HepG2 (cell line): ENCODE data around the gene GUSB. TPM values are rescaled to one million over a fixed set of nuclear protein-coding genes. Genes with fewer than 3 reads are reported as not detected.
A peak's percentile ranks its signal among the peaks of the same experiment; 100 is the strongest.

Source experiments
- ATAC-seq: fragments of 200-7000 bp; cut with Tn5 transposase; 3 replicates; pipeline ENCODE4 v1.9.1; 2020; ENCODE audit warnings: mild to moderate bottlenecking, moderate library complexity
- BruUV-seq: library from RNA; stranded (reverse); fragments of 400-500 nt; replicated peaks from 2 replicates; lab custom pipeline; 2021; lab: Mats Ljungman, UMichigan
- CTCF ChIA-PET: fragments of 300-600 bp; formaldehyde crosslinking; extraction: SDS; loops from one replicate; lab custom pipeline; 2021; ENCODE audit warnings: low total read pairs, inconsistent platforms, low intra/inter-chr PET ratio; lab: Yijun Ruan, JAX
- POLR2A ChIA-PET: fragments of 350-600 bp; sonication (Branson Sonifier 250); formaldehyde crosslinking; loops from one replicate; lab custom pipeline; 2020; ENCODE audit warnings: antibody characterized with exemption, inconsistent platforms; lab: Yijun Ruan, JAX
- DNase-seq: peaks from one replicate; pipeline ENCODE4 v3.0.0-alpha.2; 2015; ENCODE audit warnings: low spot score
- FAIRE-seq: peaks from 3 replicates; lab custom pipeline; 2011; peaks lifted over from hg19 to GRCh38; lab: Jason Lieb, UNC
- H2AFZ ChIP-seq: one replicate; pipeline ENCODE4 v1.6.1; 2011; ENCODE audit warnings: low read length, inconsistent platforms
- H3K27ac ChIP-seq: fragments of 300-600 bp; 3 replicates; pipeline ENCODE4 v1.8.0; 2011; ENCODE audit warnings: mixed run types, mild to moderate bottlenecking, mixed read lengths, low read length, inconsistent platforms; ENCODE audit not compliant: insufficient read depth; ENCODE audit errors: extremely low read length
- H3K27me3 ChIP-seq, 2 experiments: fragments of 200-600 bp in 1 of 2; 2 replicates in 1 of 2; 3 replicates in 1 of 2; pipeline versions ENCODE4 v1.6.0 to v1.8.0; 2011; ENCODE audit warnings: low read length in 2 of 2, mild to moderate bottlenecking in 2 of 2, moderate library complexity in 2 of 2, inconsistent platforms in 1 of 2; ENCODE audit not compliant: insufficient read depth in 2 of 2, control insufficient read depth in 1 of 2
- H3K36me3 ChIP-seq, 2 experiments: fragments of 200-600 bp in 1 of 2; replicated peaks in 1 of 2; 2 replicates in 1 of 2; 3 replicates in 1 of 2; pipeline versions ENCODE4 v1.5.1 to v1.8.0; 2011; ENCODE audit warnings: low read length in 2 of 2, inconsistent platforms in 1 of 2; ENCODE audit not compliant: insufficient read depth in 2 of 2, control insufficient read depth in 1 of 2
- H3K4me1 ChIP-seq: 2 replicates; pipeline ENCODE4 v1.5.1; 2012; ENCODE audit warnings: low read length, inconsistent platforms; ENCODE audit not compliant: insufficient read depth
- H3K4me2 ChIP-seq: 2 replicates; pipeline ENCODE4 v1.6.0; 2011; ENCODE audit warnings: low read depth, low read length, inconsistent platforms
- H3K4me3 ChIP-seq, 3 experiments: fragments of 200-600 bp in 1 of 3; sonication (generic), shearing (Covaris generic) in 1 of 3; replicated peaks in 1 of 3; 2 replicates each; pipeline ENCODE4 v1.5.1; 2011 to 2016; ENCODE audit warnings: low read length in 3 of 3, inconsistent platforms in 2 of 3, low read depth in 2 of 3, mild to moderate bottlenecking in 2 of 3, control low read depth in 1 of 3, mixed read lengths in 1 of 3; ENCODE audit not compliant: insufficient read depth in 1 of 3
- H3K79me2 ChIP-seq: one replicate; pipeline ENCODE4 v1.6.1; 2011; ENCODE audit warnings: low read length, inconsistent platforms; ENCODE audit not compliant: insufficient read depth
- H3K9ac ChIP-seq: 2 replicates; pipeline ENCODE4 v1.6.0; 2011; ENCODE audit warnings: mild to moderate bottlenecking, low read depth, low read length, inconsistent platforms; ENCODE audit not compliant: insufficient read depth
- H3K9me3 ChIP-seq: 2 replicates; pipeline ENCODE4 v1.5.1; 2012; ENCODE audit warnings: mild to moderate bottlenecking, low read length
- H4K20me1 ChIP-seq: 2 replicates; pipeline ENCODE4 v1.6.0; 2011; ENCODE audit warnings: inconsistent platforms, mild to moderate bottlenecking, low read length, moderate library complexity; ENCODE audit not compliant: insufficient read depth
- BCL6 ChIP-seq: IDR thresholded peaks from 2 replicates; pipeline ENCODE4 v1.6.1; 2016; ENCODE audit warnings: missing genetic modification reagents, missing compliant biosample characterization
- MAFK ChIP-seq, 2 experiments: IDR thresholded peaks in 1 of 2; conservative IDR thresholded peaks in 1 of 2; 2 replicates each; pipeline ENCODE4 v1.6.1; 2011; ENCODE audit warnings: improper control_type of control experiment in 2 of 2, low read length in 2 of 2
- ONECUT2 ChIP-seq: sonication (generic); formaldehyde crosslinking; IDR thresholded peaks from 2 replicates; pipeline ENCODE4 v1.4.0; 2020; ENCODE audit warnings: missing genetic modification reagents
- RERE ChIP-seq: IDR thresholded peaks from 2 replicates; pipeline ENCODE4 v1.6.1; 2016; ENCODE audit warnings: low read depth, missing genetic modification reagents, missing compliant biosample characterization
- ZNF414 ChIP-seq: sonication (generic); formaldehyde crosslinking; IDR thresholded peaks from 2 replicates; pipeline ENCODE4 v1.5.0; 2020; ENCODE audit warnings: missing genetic modification reagents
- ZNF44 ChIP-seq: sonication (generic); formaldehyde crosslinking; IDR thresholded peaks from 2 replicates; pipeline ENCODE4 v1.5.1; 2020; ENCODE audit warnings: mild to moderate bottlenecking, missing genetic modification reagents
- ZNF770 ChIP-seq: sonication (generic); formaldehyde crosslinking; IDR thresholded peaks from 2 replicates; pipeline ENCODE4 v1.5.0; 2020; ENCODE audit warnings: mild to moderate bottlenecking, missing genetic modification reagents
- ZNF879 ChIP-seq: sonication (generic); formaldehyde crosslinking; IDR thresholded peaks from 2 replicates; pipeline ENCODE4 v1.8.1; 2023; ENCODE audit warnings: missing genetic modification reagents
- WGBS: methylation state at CpG from one replicate; pipeline ENCODE4 v1.1.6; 2017; ENCODE audit warnings: low lambda C conversion rate; 5-methylcytosine and 5-hydroxymethylcytosine counted together
- in situ Hi-C: cut with HindIII; loops from 2 replicates; pipeline ENCODE4 v1.10.0; 2017; ENCODE audit warnings: low pct_unique_long_range_greater_than_20kb; ENCODE audit not compliant: extremely low pct_ligation_motif_present
- intact Hi-C: fragments of 100-400 bp; cut with micrococcal nuclease; formaldehyde crosslinking; loops from one replicate; pipeline ENCODE4 v1.10.0; 2022; ENCODE audit not compliant: unreplicated experiment
- polyA plus RNA-seq, 8 experiments: library from polyadenylated mRNA; depleted of rRNA in 3 of 8; stranded (reverse) in 7 of 8; unstranded in 1 of 8; fragments of >200 nt; fragmentation: Illumina TruSeq in 4 of 8; extraction: Trizol in 4 of 8; gene quantifications; 2 replicates each; pipeline versions ENCODE4 v1.2.1 to v1.2.3, GENCODE V29; 2011 to 2016; ENCODE audit warnings: low read depth in 4 of 8, missing spikeins in 1 of 8, mixed read lengths in 1 of 8; ENCODE audit not compliant: insufficient read depth in 1 of 8
- total RNA-seq, 5 experiments: library from RNA; depleted of rRNA; stranded (reverse); fragments of >200 nt; fragmentation: Illumina TruSeq; extraction: Trizol; gene quantifications; 2 replicates each; pipeline ENCODE4 v1.2.3, GENCODE V29; 2016; ENCODE audit warnings: low read depth in 1 of 5

GUSB gene
- total and polyA plus RNA-seq, 2 of the 13 experiments (the other 11 are each of a cell fraction or from before 2014, with no cell fraction given) = 18.8 to 60.0 TPM

- Histone ChIP-seq H3K27me3 (no peaks in the 10 kb centered on the region), H3K27ac (no peak overlapping the region), H3K4me1 (0 out of 2 replicates have a peak, but pooled peaks cover 7% of the 10 kb centered on the region), H3K4me2 (no peak overlapping the region), H3K4me3 (no peak overlapping the region), H2AFZ (no peak overlapping the region), H3K79me2 (peaks cover 18% of the 10 kb centered on the region), H3K9ac (no peak overlapping the region), H4K20me1 (no peaks in the 10 kb centered on the region), H3K9me3 (no peaks in the 10 kb centered on the region), H3K36me3 (peaks cover 2 to 17% of the 10 kb centered on the region in 2 experiments; a peak in 3 of 5 replicates)
- CTCF ChIA-PET = no interaction called here
- POLR2A ChIA-PET = no interaction called here
- in situ Hi-C loops = no loop called here
- no peak for DNase-seq
- 97% methylated on average over 2 of the region's 2 CpGs for WGBS
- no TSS peak for BruUV-seq
- ATAC-seq = no peak
- TF ChIP-seq ZNF879 (CRISPR knock-in tag) (no peak), ZNF770 (peak; percentile 91), BCL6 (CRISPR knock-in tag) (no peak)
- no peak for FAIRE-seq
- intact Hi-C loops = no loop called here
These were observed 44.7 kb downstream of the GUSB start for GRCh38 chr7:65937296-65937695.

- Histone ChIP-seq H3K4me1 (peaks cover 24% of the 10 kb centered on the region), H4K20me1 (peaks cover 3% of the 10 kb centered on the region; the same call in 1 of the 2 replicates), H3K27ac (no peak overlapping the region), H3K9me3 (no peaks in the 10 kb centered on the region), H3K36me3 (no peaks in the 10 kb centered on the region), H3K9ac (no peak overlapping the region), H3K27me3 (no peaks in the 10 kb centered on the region), H3K4me3 (no peak overlapping the region), H3K79me2 (peaks cover 30% of the 10 kb centered on the region), H2AFZ (no peak overlapping the region), H3K4me2 (no peak overlapping the region)
- CTCF ChIA-PET = no interaction called here
- POLR2A ChIA-PET = no interaction called here
- BruUV-seq = no TSS peak
- ATAC-seq (no peak), FAIRE-seq (no peak), DNase-seq (no peak)
- WGBS = 90% methylated on average over 4 of the region's 4 CpGs
- in situ Hi-C loops = no loop called here
- intact Hi-C loops = no loop called here
- peak; percentile 92 for TF ChIP-seq ONECUT2 (CRISPR knock-in tag)
- TF ChIP-seq ZNF44 (CRISPR knock-in tag) = no peak
- TF ChIP-seq RERE (CRISPR knock-in tag) = no peak
- TF ChIP-seq ZNF414 = no peak
- TF ChIP-seq MAFK (conservative IDR thresholded peaks at IDR 0.05 in 1 of 2, IDR thresholded peaks at IDR 0.05 in 1 of 2; ENCODE audit: low read length in 2 of 2) = no peak
These were observed 50.3 kb downstream of the GUSB start for GRCh38 chr7:65931685-65932084.
